H1 (cell line): ENCODE data around the gene PTH1R. TPM values are rescaled to one million over a fixed set of nuclear protein-coding genes. Genes with fewer than 3 reads are reported as not detected.

Experiments
- CTCF ChIA-PET: fragments of 300-600 bp; sonication (Branson Sonifier 250); formaldehyde crosslinking; loops from one replicate; lab custom pipeline; 2021; ENCODE audit not compliant: partially characterized antibody; lab: Charles Lee
- POLR2A ChIA-PET: fragments of 300-600 bp; sonication (Branson Sonifier 250); formaldehyde crosslinking; loops from one replicate; lab custom pipeline; 2021; ENCODE audit warnings: inconsistent platforms; ENCODE audit not compliant: partially characterized antibody; lab: Charles Lee
- DNase-seq, 2 experiments: peaks; one replicate each; pipeline versions ENCODE4 v3.0.0 to v3.0.0-alpha.2; 2010 to 2022; ENCODE audit warnings: low spot score in 2 of 2, low read depth in 1 of 2, mixed read lengths in 1 of 2
- FAIRE-seq: peaks from 2 replicates; lab custom pipeline; 2011; peaks lifted over from hg19 to GRCh38; lab: Jason Lieb, UNC
- H2AFZ ChIP-seq: 2 replicates; pipeline ENCODE4 v1.8.1; 2012; ENCODE audit warnings: low read length, inconsistent platforms
- H2AK5ac ChIP-seq: 2 replicates; pipeline ENCODE4 v1.6.1; 2013; ENCODE audit warnings: low read depth, low read length
- H2BK120ac ChIP-seq: replicated peaks from 2 replicates; pipeline ENCODE3; 2013; ENCODE audit warnings: low read depth, low read length, inconsistent platforms
- H2BK12ac ChIP-seq: 2 replicates; pipeline ENCODE4 v1.6.1; 2013; ENCODE audit warnings: low read depth, low read length
- H2BK15ac ChIP-seq: 2 replicates; pipeline ENCODE4 v1.6.1; 2013; ENCODE audit warnings: low read length
- H2BK20ac ChIP-seq: 2 replicates; pipeline ENCODE4 v1.6.1; 2013; ENCODE audit warnings: low read length
- H2BK5ac ChIP-seq: 2 replicates; pipeline ENCODE4 v1.6.1; 2013; ENCODE audit warnings: low read depth, low read length
- H3K14ac ChIP-seq: 2 replicates; pipeline ENCODE4 v1.6.1; 2013; ENCODE audit warnings: inconsistent platforms; ENCODE audit not compliant: insufficient read length
- H3K18ac ChIP-seq: 2 replicates; pipeline ENCODE4 v1.6.1; 2013; ENCODE audit warnings: low read length; ENCODE audit errors: extremely low read depth
- H3K23ac ChIP-seq: 2 replicates; pipeline ENCODE4 v1.6.1; 2013; ENCODE audit warnings: inconsistent platforms; ENCODE audit not compliant: insufficient read length
- H3K23me2 ChIP-seq: 2 replicates; pipeline ENCODE4 v1.6.1; 2013; ENCODE audit warnings: low read depth, low read length
- H3K27ac ChIP-seq: 2 replicates; pipeline ENCODE4 v1.6.1; 2011; ENCODE audit warnings: low read depth, low read length, inconsistent platforms
- H3K27me3 ChIP-seq, 4 experiments: replicated peaks in 1 of 4; 1 replicate in 1 of 4; 2 replicates in 3 of 4; pipeline versions ENCODE4 v1.6.1 to v1.8.1; 2011 to 2013; ENCODE audit warnings: low read length in 3 of 4, mild to moderate bottlenecking in 3 of 4, inconsistent platforms in 2 of 4, mixed read lengths in 2 of 4, moderate library complexity in 1 of 4; ENCODE audit not compliant: control insufficient read depth in 3 of 4, insufficient read depth in 3 of 4; ENCODE audit errors: extremely low read depth in 1 of 4
- H3K36me3 ChIP-seq, 4 experiments: 2 replicates each; pipeline versions ENCODE4 v1.6.1 to v1.8.1; 2011 to 2013; ENCODE audit warnings: mild to moderate bottlenecking in 4 of 4, low read length in 3 of 4, moderate library complexity in 2 of 4, control low read depth in 1 of 4, inconsistent platforms in 1 of 4; ENCODE audit not compliant: insufficient read depth in 4 of 4, control insufficient read depth in 2 of 4
- H3K4ac ChIP-seq: replicated peaks from 2 replicates; pipeline ENCODE3; 2013; ENCODE audit warnings: low read length, low read depth, mixed read lengths, inconsistent platforms; ENCODE audit not compliant: insufficient read length
- H3K4me1 ChIP-seq, 4 experiments: replicated peaks in 1 of 4; 1 replicate in 1 of 4; 2 replicates in 3 of 4; pipeline versions ENCODE4 v1.6.1 to v1.8.1; 2011 to 2013; ENCODE audit warnings: low read length in 3 of 4, inconsistent platforms in 2 of 4, mixed read lengths in 1 of 4; ENCODE audit not compliant: insufficient read depth in 4 of 4, control insufficient read depth in 3 of 4
- H3K4me2 ChIP-seq, 2 experiments: 2 replicates each; pipeline versions ENCODE4 v1.6.1 to v1.8.1; 2011 to 2013; ENCODE audit warnings: low read depth in 2 of 2, low read length in 2 of 2, control low read depth in 1 of 2, inconsistent platforms in 1 of 2, mild to moderate bottlenecking in 1 of 2; ENCODE audit not compliant: insufficient read depth in 1 of 2
- H3K4me3 ChIP-seq, 4 experiments: fragments of 200-600, 300-600 bp in 1 of 4; sonication (generic), shearing (Covaris generic), sonication (Bioruptor Twin) in 1 of 4; 2 replicates each; pipeline versions ENCODE4 v1.5.1 to v1.8.1; 2011 to 2016; ENCODE audit warnings: low read length in 4 of 4, low read depth in 3 of 4, control low read depth in 2 of 4, inconsistent platforms in 2 of 4, mild to moderate bottlenecking in 2 of 4, mixed read lengths in 1 of 4, moderate library complexity in 1 of 4; ENCODE audit not compliant: insufficient read depth in 2 of 4; ENCODE audit errors: extremely low read depth in 1 of 4
- H3K56ac ChIP-seq: replicated peaks from 2 replicates; pipeline ENCODE3; 2013; ENCODE audit warnings: low read depth, mild to moderate bottlenecking, mixed read lengths, low read length, inconsistent platforms; ENCODE audit not compliant: insufficient read length
- H3K79me1 ChIP-seq: 2 replicates; pipeline ENCODE4 v1.6.1; 2013; ENCODE audit warnings: low read depth, low read length, control low read depth
- H3K79me2 ChIP-seq, 2 experiments: 2 replicates each; pipeline versions ENCODE4 v1.6.1 to v1.8.1; 2012 to 2013; ENCODE audit warnings: low read length in 2 of 2, mild to moderate bottlenecking in 2 of 2, inconsistent platforms in 1 of 2; ENCODE audit not compliant: insufficient read depth in 2 of 2, control insufficient read depth in 1 of 2
- H3K9ac ChIP-seq, 4 experiments: replicated peaks in 1 of 4; 1 replicate in 1 of 4; 2 replicates in 3 of 4; pipeline versions ENCODE4 v1.6.1 to v1.8.1; 2011 to 2013; ENCODE audit warnings: low read depth in 3 of 4, low read length in 3 of 4, control low read depth in 2 of 4, mild to moderate bottlenecking in 2 of 4, moderate library complexity in 2 of 4, inconsistent platforms in 1 of 4; ENCODE audit errors: extremely low read depth in 1 of 4
- H3K9me3 ChIP-seq, 2 experiments: 2 replicates each; pipeline versions ENCODE4 v1.6.1 to v1.8.1; 2012 to 2013; ENCODE audit warnings: mild to moderate bottlenecking in 2 of 2, moderate library complexity in 2 of 2, control low read depth in 1 of 2, inconsistent platforms in 1 of 2, low read depth in 1 of 2, low read length in 1 of 2, mixed read lengths in 1 of 2; ENCODE audit not compliant: insufficient read depth in 2 of 2
- H4K20me1 ChIP-seq, 2 experiments: replicated peaks in 1 of 2; 2 replicates each; pipeline versions ENCODE3 to v1.8.1; 2011 to 2013; ENCODE audit warnings: inconsistent platforms in 2 of 2, low read length in 2 of 2, mild to moderate bottlenecking in 1 of 2; ENCODE audit not compliant: insufficient read depth in 2 of 2, control insufficient read depth in 1 of 2
- H4K5ac ChIP-seq: 2 replicates; pipeline ENCODE4 v1.6.1; 2013; ENCODE audit warnings: low read length, low read depth, mixed read lengths, inconsistent platforms; ENCODE audit not compliant: insufficient read length
- H4K8ac ChIP-seq: 2 replicates; pipeline ENCODE4 v1.8.0; 2013; ENCODE audit warnings: mild to moderate bottlenecking, moderate library complexity, low read length, inconsistent platforms; ENCODE audit not compliant: insufficient read depth; ENCODE audit errors: extremely low read depth
- H4K91ac ChIP-seq: replicated peaks from 2 replicates; pipeline ENCODE3; 2013; ENCODE audit warnings: low read length, mixed read lengths, inconsistent platforms; ENCODE audit not compliant: insufficient read length
- WGBS, 2 experiments: shearing (Covaris generic) in 1 of 2; methylation state at CpG; one replicate each; pipeline versions ENCODE4 v1.1.6 to v1.1.7; 2013 to 2015; ENCODE audit warnings: low lambda C conversion rate in 2 of 2, mixed read lengths in 2 of 2, inconsistent platforms in 1 of 2, low coverage in 1 of 2, missing lambda C conversion rate in 1 of 2; ENCODE audit not compliant: insufficient replicate concordance in 2 of 2, insufficient coverage in 1 of 2, insufficient read length in 1 of 2; ENCODE audit errors: extremely low coverage in 1 of 2, missing lambda C conversion rate in 1 of 2; 5-methylcytosine and 5-hydroxymethylcytosine counted together
- polyA plus RNA-seq, 7 experiments: library from polyadenylated mRNA; depleted of rRNA in 3 of 7; stranded (reverse) in 5 of 7; unstranded in 2 of 7; fragments of >200 nt in 5 of 7; fragments of 200-250 nt in 2 of 7; gene quantifications; 1 replicate in 5 of 7; 2 replicates in 1 of 7; 4 replicates in 1 of 7; pipeline versions ENCODE4 v1.2.1 to v1.2.3, GENCODE V29; 2011 to 2013; ENCODE audit warnings: missing spikeins in 2 of 7, mixed read lengths in 2 of 7
- total RNA-seq: library from RNA; stranded (reverse); fragmentation: NEBNext Ultra II Directional; extraction: Animal tissue kit (Norgen Biotek cat#: 25700); gene quantifications from 2 replicates; pipeline ENCODE4 v1.2.1, GENCODE V29; 2021

PTH1R gene
- total and polyA plus RNA-seq, 2 of the 8 experiments (the other 6 are each of a cell fraction or from before 2014, with no cell fraction given), result 0.57 to 1.5 TPM

DNA sequence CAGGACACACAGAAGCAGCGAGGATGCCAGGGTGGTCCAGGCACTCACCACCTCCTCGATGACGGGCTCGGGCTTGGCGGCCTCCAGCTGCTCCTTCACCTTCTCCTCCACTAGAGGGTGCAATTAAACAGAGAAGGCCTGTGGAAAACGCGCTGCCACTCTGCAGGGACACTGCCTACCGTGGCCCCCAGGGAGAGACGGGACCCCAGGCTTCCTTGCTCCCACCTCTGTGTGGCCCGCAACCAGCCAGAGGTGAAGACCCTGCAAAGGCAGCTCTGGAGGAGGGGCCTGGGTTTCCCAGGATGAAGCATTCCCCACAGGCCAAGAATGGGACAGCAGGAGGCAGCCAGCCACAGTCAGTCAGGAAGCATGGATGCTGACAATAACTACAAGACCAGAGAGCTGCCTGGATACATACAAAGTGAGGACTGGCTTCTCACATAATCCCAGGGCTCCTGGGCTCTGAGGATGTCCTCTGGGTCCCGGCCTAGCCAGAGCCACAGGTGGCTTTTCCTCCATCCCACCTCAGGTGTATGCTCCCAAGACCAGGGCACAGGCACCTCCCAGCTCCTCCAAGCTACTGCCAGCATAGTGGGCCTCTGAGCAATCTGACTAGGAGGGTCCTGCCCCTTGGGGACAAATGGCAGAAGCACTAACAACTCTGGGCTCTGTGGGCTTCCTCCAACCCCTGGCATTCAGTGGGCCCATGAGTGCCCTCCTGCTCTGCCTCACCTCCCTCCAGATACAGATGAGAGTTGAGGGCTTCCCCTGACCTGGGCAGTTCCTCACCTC is 46.2 kb downstream of the PTH1R start:
- Histone ChIP-seq H2BK5ac (no peak overlapping the region; the same call in 1 of the 2 replicates), H3K79me1 (peaks cover 5% of the 10 kb centered on the region; the same call in 1 of the 2 replicates), H4K91ac (no peak overlapping the region), H3K4me2 (no peak overlapping the region), H3K18ac (no peak overlapping the region), H3K79me2 (0 out of 4 replicates have a peak, but pooled peaks cover 0 to 6% of the 10 kb centered on the region in 2 experiments), H3K56ac (no peak overlapping the region), H3K23ac (no peak overlapping the region), H4K5ac (no peak overlapping the region), H2AK5ac (no peak overlapping the region), H3K4ac (no peak overlapping the region), H2BK120ac (no peak overlapping the region), H2BK20ac (no peak overlapping the region), H4K8ac (no peak overlapping the region), H3K9me3 (0 out of 4 replicates have a peak, but pooled peaks cover 0 to 2% of the 10 kb centered on the region in 2 experiments), H4K20me1 (peaks cover 4 to 8% of the 10 kb centered on the region in 2 experiments), H2BK12ac (no peak overlapping the region), H3K4me3 (no peak overlapping the region), H3K4me1 (no peaks in the 10 kb centered on the region), H3K23me2 (no peaks in the 10 kb centered on the region), H3K9ac (no peak overlapping the region), H3K27ac (no peak overlapping the region; the same call in 1 of the 2 replicates), H2AFZ (no peak overlapping the region), H2BK15ac (no peak overlapping the region), H3K14ac (no peak overlapping the region), H3K36me3 (peaks cover 28 to 47% (median 36%) of the 10 kb centered on the region in 4 experiments), H3K27me3 (no peaks in the 10 kb centered on the region)
- FAIRE-seq, result no peak
- peak in 1 of 2 experiments; percentile 75 for DNase-seq
- WGBS, 2 experiments, result 58% methylated on average over 10 of the region's 11 CpGs; no CpG with 5 or more reads in 1 of the 2 experiments
- CTCF ChIA-PET, result interaction anchor here (0.8 to 9.9 kb wide), 41 partner anchors 10 to 485 kb away, joined by 3 to 104 read pairs (median 4); partner anchors contain the start of gene NBEAL2
- POLR2A ChIA-PET, result interaction anchor here (0.6 to 1.7 kb wide), 6 partner anchors 9 to 69 kb away, joined by 3 to 8 read pairs (median 3); partner anchors contain the start of gene CCDC12
